NCI-H69 (cell line): ENCODE data around the gene PRKACB.
"Not testable (repeated sequence)": the region's sequence is repeated elsewhere in the genome, so short reads cannot be mapped to it uniquely, and the experiment has no call there.

Experiments
- DNase-seq: peaks from one replicate; lab custom pipeline; 2025; lab: John Stamatoyannopoulos, UW

The PRKACB gene

DNA sequence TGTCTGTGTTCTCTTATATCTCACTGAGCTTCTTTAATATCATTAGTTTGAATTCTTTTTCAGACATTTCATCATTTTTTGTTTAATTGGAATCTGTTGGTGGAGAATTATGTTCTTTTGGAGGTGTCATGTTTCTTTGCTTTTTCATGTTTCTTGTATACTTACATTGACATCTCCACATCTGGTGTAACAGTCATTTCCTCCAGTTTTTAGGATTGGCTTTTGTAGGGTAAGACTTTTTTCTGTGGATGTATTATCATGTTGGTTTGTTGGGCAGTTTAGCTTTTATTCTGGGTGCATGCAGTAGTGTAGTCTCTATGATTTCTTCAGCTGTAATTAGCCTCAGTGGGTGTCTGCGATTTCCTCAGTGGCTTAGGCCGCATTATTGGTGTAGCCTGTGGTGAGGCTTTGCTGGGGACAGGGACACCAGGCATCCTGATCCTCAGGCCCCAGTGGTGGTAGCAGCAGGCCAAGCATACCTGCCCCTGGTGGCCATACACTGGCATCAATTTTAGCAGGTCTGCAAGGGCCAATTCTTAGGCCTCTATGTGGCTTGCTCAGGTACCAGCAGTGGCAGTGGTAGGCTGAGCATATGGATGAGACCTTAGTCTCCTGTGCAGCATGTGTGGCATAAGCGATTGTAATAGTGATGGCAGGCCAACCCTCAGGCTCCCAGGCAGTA lies 79.8 kb downstream of the PRKACB start:
- no peak for DNase-seq

DNA sequence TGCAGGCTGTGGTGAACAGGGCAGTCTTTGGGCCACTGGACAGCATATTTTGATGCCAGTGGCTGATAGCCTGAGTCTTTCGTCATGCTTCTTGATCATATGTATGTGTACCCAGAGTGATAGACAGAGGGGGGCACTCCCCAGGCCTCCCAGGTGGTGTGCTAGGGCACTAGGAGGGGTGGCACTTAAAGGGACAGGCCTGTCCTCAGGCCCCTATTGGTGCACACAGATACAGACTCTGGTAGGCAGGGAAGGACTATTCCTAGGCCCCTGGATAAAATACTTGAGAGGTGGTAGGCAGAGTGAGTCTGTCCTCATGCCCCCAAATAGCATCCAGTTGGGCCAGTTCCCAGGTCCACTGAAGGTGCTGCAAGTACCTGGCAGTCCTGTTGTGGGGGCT lies 80.8 kb downstream of the PRKACB start:
- no peak for DNase-seq

DNA sequence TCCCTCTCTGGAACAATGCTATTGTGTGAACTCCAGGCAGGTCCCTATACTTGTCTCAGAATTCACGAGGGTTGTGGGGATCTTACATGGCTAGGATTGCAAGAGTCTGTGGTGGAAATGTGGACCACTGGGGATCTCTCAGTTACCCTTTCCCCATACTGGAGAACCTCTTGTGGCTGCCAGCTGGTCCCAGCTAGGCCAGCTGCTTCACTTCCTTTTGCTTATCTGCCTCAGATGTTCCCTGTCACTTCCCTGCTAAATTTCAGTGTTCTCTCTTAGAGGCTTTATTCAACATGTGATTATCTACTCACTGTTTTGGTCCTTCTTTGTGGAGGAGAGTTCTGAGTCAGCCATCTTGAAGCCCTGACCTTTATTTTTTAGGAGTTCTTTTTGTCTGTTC lies 81.6 kb downstream of the PRKACB start:
- no peak for DNase-seq

DNA sequence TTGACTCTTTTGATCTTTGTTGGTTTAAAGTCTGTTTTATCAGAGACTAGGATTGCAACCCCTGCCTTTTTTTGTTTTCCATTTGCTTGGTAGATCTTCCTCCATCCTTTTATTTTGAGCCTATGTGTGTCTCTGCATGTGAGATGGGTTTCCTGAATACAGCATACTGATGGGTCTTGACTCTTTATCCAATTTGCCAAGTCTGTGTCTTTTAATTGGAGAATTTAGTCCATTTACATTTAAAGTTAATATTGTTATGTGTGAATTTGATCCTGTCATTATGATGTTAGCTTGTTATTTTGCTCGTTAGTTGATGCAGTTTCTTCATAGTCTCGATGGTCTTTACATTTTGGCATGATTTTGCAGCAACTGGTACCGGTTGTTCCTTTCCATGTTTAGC lies 88.6 kb downstream of the PRKACB start:
- not testable (repeated sequence) for DNase-seq

DNA sequence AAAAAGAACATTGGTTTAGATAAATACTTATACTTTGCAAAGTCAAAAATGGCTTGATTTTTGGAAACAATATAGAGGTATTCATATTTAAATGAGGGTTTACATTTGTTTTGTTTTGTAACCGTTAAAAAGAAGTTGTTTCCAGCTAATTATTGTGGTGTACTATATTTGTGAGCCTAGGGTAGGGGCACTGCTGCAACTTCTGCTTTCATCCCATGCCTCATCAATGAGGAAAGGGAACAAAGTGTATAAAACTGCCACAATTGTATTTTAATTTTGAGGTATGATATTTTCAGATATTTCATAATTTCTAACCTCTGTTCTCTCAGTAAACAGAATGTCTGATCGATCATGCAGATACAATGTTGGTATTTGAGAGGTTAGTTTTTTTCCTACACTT lies 92.2 kb downstream of the PRKACB start:
- no peak for DNase-seq

DNA sequence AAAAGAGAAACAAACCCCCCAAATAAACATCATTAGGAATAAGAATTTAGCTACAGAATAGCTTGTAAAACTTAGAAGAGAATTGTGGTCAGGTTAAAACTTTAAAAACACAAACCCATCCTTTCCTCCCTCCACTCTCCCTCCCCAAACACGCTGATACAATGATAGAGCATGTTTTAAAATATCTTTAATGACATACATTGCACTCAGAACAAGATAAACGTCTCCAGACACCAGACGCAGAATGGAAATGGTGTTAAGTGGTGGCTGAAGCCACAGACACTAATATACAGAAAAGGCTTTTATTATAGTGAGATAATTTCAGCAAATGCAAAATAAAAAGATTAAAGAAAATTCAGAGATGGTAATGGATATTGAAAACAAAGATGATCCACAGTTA lies 98.6 kb downstream of the PRKACB start:
- no peak for DNase-seq

DNA sequence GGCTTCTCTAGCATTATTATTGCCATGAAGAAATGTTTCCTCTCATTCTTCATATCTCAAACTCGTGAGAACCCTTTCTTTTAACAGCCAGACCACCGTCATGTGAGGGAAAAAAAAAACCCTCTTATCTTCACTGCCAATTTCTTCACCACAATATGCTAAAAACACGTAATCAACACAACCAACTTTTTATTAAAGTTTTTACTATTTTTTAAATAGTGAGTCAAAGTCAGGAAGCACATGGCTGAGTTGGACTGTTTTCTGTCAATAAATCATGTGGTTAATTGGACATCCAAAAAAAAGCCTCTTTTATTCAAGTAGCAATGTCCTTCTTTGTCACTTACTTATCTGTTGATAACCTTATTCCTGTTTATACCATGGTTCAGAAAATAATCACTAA lies 101.5 kb downstream of the PRKACB start:
- no peak for DNase-seq

DNA sequence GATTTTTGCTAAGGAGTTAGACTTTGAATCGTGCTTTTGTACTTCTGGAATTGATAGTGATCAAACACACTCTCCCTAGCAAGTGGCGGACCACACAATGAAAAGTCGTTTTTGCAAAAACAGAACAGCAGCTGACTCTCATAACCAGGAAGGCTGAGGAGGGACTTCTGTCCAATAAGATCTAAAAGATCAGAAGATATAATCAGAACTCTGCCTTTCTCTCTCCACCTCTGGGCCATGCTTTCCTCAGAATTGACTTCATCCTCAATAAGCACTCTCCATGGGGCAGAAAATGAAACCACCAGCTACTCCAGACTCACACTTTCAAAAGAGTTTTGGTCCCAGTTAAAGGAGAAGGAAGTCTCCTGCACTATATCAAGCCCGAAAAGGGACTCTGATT lies 102.1 kb downstream of the PRKACB start:
- no peak for DNase-seq

DNA sequence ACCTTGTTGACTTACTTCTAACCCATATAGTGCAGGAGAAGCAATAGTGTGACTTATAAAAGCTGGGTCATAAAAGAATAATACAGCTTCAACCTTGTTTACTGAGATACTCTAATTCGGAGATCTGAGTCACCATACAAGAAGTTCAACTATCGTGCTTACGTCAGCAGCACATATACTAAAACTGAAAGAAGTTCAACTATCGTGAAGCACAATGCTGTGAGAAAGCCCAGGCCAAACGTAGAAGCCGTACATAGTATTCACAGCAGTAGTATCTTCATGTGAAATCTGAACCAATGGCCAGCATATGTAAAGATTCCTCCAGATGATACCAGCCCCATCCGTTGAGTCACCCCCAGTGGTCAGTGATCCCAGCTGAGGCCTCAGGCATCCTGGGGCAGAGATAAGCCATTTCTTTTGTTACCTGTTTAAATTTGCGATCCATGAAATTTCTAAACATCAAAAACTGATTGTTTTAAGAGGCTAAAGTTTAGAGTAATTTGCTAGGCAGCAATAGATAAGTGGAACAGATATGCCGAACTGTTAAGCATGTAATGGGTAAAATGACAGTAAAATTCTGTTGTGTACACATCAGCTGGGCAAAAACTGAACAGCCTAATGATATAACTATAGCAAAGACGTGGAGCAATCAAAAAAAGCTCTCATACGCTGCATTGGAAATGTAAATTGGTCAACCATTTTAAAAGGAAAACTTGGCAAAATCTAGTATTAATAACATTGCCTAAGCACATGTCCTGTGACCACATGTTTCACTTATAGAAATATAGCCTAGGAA lies 103.6 kb downstream of the PRKACB start:
- DNase-seq = no peak

DNA sequence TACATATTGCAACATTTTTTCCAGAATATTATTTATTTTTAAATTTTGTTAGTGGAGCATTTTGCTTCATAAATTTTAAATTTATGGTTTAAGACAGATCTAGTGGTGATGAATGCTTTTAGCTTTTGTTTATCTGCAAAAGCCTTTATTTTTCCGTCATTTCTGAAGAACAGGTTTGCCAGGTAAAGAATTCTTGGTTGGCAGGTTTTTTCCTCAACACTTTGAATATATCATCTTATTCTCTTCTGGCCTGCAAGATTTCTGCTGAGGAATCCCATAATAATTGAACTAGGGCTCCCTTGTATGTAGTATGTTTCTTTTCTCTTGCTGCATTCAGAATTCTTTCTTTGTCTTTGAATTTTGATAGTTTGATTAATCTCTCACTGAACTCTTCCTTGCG lies 106.6 kb downstream of the PRKACB start:
- DNase-seq = no peak

DNA sequence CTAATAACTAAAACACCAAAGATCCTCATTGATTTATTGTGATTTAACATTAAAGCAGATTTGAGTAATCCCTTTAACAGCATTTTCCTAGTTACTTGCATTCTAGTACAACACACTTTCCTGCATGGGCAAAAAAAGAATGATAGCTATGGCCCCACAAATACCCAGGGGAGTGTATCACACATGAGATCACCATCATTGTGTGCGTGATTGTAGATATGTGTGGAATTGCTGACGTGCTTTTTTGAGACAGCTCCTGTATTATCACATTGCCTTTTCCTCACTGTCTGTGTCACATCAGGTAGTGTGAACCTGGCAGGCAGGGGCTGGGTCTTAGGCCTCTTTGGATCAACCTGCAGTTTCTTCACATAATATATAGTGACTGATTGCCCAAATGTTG lies 109.0 kb downstream of the PRKACB start:
- DNase-seq = peak; percentile 6

DNA sequence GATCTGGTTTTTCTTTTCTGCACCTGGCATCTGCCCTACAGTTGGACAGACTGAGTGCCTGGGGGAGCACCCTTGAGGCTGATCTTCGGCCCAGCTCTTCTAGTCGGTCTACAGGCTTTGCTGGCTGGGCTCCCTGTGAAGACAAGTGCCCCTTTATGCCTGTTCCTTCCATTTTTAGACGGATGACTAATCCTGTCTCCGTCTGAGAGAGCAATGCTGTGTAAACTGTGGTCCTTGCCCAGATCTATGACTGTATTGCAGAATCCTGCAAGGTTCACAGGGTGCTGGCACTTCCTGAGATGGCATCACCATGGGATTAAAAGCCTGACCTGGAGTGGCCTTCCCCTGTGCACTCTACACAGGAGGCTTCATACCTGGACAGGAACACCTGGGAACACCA lies 109.8 kb downstream of the PRKACB start:
- DNase-seq = peak; percentile 47

DNA sequence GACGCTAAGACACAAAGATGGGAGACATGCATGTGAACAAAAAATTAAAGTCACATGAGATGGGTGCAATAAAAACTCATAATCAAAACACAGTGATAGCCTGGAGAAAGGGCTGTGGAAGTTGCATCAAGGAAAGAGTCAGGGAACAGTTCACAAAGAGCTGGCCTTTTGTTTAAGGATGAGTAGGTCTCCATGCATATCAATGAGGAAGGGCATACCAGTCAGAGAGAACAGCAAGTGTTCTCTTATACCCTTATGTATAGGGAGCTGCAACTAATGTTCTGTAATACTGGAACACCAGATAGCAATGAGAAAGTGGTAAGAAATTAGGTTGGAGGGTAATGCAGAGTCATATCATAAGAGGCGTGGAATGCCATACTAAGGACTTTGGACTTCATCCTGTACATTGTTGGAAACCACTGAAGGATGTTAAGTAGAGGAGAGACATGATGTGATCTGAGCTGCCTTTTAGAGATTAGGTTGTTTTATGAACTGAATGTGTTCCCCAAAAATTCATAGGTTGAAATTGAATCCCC lies 110.7 kb downstream of the PRKACB start:
- no peak for DNase-seq

DNA sequence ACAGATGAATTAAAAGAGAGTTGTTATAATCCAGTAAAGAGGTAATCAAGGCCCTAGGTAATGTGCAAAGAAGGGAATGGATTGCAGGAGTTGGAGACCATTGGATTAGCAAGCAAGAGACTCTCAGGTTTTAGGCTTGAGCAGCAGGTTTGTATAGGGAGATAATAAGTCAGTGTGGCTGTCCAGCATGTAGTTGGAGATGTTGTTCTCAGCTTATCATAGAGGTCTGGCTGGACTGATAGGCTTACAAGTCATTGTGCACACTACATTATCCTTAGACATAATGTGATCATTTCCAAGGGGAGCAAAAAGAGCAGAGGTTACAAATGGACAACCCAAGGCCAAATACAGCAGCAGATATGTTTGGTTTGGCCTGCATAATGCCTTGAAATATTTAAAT lies 111.5 kb downstream of the PRKACB start:
- DNase-seq = no peak

DNA sequence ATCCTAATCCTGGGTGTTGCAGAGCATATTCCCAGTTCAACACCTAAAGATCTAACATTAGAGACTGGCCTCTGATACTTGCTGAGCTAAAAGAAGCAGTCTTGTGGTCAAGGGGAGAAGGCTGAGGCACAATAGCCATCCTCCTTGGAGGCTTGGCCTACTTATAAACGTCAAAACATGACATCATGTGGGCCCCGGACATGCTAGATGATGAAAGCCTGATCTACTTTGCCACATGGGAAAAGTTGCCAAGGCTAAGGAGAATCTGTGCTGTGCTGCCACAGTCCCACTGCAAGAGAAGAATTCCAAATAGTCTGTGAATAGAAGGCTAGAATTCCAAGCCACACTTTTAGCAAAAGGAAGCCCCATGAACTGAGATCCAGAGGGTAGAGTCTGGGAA lies 113.5 kb downstream of the PRKACB start:
- DNase-seq = no peak

DNA sequence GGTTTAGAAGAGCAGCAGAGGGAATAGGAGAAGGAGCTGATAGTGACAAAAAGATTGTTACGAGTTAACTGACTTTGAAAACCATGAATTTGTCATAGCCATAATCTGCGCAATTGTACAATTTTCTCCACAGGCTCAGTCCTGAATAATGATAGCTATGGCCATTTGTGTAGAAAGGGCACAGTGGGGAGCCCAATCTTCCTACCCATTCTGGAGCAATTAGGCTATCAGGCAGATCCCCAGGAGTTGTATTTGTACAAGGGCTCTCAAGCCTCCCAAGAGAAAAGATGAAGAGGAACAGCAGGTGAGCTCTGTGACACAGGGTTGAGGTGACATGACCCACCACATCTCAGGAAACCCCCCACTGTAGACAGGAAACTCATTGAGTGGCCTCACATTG lies 115.3 kb downstream of the PRKACB start:
- peak; percentile 96 for DNase-seq

DNA sequence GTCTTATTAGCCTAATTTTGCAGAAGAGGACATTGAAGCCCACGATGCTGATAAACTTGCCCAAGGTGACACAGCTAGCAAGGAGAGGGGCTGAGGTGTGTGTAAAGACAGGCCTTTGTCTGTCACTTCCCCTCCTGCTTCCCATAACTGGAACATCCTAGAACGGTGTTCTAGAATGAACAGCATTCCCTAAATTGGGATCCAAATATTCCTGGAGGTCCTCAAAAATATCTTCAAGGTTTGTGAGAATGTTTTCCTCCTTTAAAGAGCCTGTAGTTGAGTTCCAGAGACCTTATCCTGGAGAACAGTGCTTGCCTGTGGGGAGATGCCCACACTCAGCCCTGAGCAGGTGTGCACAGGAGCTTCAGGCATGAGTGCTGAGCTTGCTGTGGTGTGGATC lies 115.9 kb downstream of the PRKACB start:
- peak; percentile 60 for DNase-seq

DNA sequence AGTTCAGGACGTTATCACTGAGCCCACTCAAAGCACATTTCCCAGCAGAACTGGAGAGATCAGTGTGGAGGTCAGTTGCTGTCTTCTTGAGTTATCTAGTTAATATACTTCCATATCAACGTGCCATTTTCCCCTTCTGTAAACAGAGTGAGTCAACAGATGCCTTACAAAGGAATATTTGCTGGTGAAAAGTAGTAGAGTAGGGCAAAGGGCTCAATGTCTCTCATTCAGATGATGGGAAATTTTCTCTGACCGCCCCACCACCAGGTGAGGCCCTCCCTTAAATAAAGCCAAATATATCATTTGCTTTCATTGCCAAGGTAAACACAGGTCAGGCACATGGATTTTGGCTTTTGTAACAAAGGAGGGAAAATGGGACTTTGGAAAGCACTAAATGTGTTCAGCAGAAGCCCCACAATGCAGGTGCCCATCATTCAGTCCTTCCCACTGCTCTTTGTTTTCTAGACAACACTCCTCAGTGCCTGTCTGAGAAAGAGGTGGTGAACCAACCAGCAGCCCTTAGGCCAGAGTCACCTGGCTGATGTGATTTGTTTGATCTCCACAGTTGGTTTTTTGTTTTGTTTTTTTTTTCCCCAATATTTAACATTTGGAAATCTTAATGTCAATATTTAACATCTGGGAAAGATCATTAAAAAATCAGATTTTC lies 116.9 kb downstream of the PRKACB start:
- peak; percentile 91 for DNase-seq

DNA sequence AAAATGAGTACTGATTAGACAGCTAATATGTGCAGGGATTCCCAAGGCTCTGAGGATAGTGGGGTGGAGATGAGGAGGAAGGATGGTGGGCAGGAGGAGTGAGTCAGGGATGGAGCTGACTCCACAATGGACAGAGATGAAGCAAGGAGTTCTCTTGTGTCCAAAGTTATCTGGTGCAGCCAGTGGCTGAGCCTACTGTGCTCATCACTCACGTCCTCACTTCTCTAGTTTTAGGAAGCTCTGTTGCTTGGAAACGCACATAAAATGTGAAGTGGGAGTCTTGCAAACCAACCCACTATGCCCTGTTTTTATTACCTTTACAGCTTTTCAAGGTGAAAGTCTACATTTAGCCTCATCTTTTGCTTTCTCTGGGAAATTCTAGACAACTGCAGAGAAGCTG lies 120.9 kb downstream of the PRKACB start:
- DNase-seq = no peak

DNA sequence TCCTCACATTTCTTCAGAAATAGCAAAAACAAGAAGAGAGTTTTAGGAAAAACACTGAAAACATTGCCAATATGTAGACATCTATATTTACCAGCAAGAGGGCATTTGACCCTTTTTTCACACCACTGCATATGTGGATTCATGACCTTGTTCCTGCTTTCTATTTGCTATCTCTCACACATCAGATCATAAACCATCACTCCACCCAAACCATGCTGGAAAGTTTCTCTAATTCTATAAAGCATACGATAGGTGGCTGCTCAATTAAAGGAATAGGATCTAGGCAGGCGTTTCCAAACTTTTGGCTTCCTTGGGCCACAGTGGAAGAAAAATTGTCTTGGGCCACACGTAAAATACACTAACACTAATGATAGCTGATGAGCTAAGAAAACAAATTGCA lies 121.8 kb downstream of the PRKACB start:
- DNase-seq = no peak

DNA sequence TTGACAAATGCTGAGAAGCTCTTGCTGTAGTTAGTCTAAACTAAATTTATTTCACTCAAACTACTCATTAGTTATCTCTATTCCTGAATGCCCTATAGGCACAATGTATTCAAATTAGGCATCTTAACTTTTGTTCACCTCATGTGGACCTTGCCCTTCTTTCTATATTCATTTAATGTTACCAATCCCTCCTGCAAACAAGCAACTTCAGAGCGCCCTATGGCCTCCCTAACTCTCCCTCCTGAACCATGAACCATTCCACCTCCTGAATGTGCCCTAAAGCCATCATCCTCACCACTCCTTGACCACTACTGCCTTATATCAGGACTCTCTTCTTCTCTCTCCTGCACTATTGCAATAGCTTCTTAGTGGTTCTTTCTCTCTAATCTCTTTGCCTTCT lies 122.7 kb downstream of the PRKACB start:
- DNase-seq = no peak

DNA sequence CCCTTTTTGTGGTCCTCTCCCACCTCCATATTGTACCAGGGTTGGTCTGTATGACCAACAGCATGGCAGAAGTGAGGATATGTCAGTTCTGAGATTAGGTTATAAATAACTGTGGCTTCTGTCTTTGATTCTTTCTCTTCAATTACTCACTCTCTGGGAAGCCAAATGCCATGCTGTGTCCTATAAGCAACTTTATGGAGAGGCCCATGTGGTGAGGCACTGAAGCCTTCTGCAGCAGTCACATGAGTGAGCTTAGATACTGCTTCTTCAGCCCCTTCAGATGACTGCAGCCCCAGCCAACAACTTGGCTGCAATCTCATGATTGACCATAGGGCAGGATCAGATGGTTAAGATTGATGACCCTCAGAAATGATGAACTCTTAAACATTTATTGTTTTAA lies 123.4 kb downstream of the PRKACB start:
- DNase-seq = no peak

DNA sequence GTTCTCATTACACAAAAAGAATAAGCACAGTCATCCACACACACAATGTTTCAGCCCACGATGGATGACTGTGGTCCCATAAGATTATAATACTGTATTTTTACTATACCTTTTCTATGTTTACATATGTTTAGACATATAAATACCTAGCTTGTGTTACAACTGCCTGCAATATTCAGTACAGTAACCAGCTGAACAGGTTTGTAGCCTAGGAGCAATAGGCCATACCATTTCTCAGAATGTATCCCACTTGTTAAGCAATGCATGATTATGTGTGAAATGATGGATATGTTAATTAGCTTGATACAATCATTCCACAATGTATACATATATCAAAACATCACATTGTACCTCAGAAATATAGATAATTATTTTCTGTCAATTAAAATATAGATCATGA lies 124.3 kb downstream of the PRKACB start:
- DNase-seq = no peak
